ENCODE measurements around the gene ATN1. TPM values are rescaled to one million over a fixed set of nuclear protein-coding genes. Genes with fewer than 3 reads are reported as not detected.

ATN1 gene
- total and polyA plus RNA-seq, 11 donors = 38.4 to 82.9 (median 65.6) TPM

DNA sequence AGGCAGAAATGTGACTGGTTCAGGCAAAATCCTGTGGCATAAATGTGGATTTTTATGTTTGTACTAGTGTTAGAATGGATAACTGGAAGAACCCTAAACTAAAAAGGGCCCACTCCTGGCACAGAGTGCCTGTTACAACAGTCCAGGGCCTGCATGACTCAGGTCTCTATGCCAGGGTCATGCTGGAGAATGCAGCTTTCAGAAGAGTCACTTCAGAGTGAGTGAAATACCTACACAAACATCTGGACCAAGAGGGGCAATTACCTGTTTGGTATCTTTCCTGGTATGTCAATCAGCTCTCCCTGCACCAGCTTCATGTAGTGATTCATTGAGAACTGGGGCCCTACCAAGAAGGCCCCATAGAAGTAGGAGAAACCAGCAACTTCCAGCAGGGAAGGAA lies 53.0 kb downstream of the ATN1 start:
- H3K4me1 ChIP-seq = peaks cover 0 to 17% (median 0%) of the 10 kb centered on the region in 12 donors
- intact Hi-C loops (cut with DNase I) = no loop called here
- DNase-seq = no peak

DNA sequence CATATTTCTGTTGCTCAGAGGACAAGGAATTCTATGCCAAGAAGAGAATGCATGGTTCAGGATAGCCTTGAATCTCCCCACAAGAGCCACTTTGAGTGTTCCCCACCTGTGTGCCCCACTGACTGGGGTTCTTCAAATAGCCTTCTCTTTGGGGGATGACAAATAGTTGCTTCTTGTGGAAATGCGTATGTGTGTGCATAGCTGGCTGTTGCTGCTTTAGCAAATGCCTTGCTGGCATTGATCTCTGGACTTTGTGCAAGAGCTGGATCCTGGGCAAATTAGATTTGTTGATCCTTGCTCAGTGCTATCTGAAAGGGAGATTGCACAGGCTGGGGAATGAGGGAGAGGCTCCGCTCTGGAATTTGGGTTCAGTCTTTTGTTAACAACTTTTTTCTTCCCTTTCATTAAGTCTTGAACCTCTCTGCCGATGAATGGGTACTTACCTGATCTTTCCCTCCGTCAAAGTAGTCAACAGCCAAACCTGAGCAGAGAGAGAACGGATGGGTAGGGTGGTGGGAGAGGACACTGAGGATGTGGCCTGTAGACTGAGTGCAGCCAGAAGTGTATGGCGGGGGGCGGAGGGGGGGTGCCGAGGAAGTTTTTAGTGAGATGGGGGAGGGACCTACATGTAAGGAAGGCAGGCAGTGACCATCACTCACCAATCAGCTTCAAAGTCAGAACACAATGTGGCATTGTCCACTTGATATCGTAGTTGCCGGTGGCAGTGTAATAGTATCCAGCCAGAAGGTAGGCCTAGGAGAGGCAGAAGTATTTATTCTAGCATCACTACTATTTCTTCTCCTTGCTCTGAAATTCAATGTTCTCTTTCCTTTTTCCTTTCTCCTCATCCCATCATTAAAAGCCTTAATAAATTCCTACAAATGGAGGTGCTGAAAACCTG lies 53.6 kb downstream of the ATN1 start:
- Histone ChIP-seq H3K9me3 (no peaks in the 10 kb centered on the region), H3K4me3 (no peak overlapping the region), H3K27ac (no peak overlapping the region), H3K4me1 (peaks cover 0 to 17% (median 0%) of the 10 kb centered on the region in 12 donors), H3K27me3 (no peaks in the 10 kb centered on the region), H3K36me3 (peaks cover 0 to 90% (median 72%) of the 10 kb centered on the region in 9 donors)
- intact Hi-C loops (cut with DNase I) = no loop called here
- ATAC-seq (no peak), DNase-seq (no peak)
- WGBS, 4 donors = 92 to 93% (median 92%) methylated on average over 10 of the region's 10 CpGs
- TF ChIP-seq, protein P1, sequence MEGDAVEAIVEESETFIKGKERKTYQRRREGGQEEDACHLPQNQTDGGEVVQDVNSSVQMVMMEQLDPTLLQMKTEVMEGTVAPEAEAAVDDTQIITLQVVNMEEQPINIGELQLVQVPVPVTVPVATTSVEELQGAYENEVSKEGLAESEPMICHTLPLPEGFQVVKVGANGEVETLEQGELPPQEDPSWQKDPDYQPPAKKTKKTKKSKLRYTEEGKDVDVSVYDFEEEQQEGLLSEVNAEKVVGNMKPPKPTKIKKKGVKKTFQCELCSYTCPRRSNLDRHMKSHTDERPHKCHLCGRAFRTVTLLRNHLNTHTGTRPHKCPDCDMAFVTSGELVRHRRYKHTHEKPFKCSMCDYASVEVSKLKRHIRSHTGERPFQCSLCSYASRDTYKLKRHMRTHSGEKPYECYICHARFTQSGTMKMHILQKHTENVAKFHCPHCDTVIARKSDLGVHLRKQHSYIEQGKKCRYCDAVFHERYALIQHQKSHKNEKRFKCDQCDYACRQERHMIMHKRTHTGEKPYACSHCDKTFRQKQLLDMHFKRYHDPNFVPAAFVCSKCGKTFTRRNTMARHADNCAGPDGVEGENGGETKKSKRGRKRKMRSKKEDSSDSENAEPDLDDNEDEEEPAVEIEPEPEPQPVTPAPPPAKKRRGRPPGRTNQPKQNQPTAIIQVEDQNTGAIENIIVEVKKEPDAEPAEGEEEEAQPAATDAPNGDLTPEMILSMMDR (IDR thresholded peaks at IDR 0.05) = no peak
- no peak for TF ChIP-seq POLR2A (IDR thresholded peaks at IDR 0.05)

More for the DNA sequence above, 53.0 kb downstream of the ATN1 start:
- TF ChIP-seq, protein P1 (IDR thresholded peaks at IDR 0.05) = no peak
- TF ChIP-seq POLR2A (IDR thresholded peaks at IDR 0.05) = no peak
- H3K27me3 ChIP-seq = no peaks in the 10 kb centered on the region
- no peaks in the 10 kb centered on the region for H3K9me3 ChIP-seq
- ATAC-seq = no peak
- peaks cover 0 to 92% (median 74%) of the 10 kb centered on the region in 9 donors for H3K36me3 ChIP-seq
- H3K27ac ChIP-seq = no peak overlapping the region
- no peak overlapping the region for H3K4me3 ChIP-seq

DNA sequence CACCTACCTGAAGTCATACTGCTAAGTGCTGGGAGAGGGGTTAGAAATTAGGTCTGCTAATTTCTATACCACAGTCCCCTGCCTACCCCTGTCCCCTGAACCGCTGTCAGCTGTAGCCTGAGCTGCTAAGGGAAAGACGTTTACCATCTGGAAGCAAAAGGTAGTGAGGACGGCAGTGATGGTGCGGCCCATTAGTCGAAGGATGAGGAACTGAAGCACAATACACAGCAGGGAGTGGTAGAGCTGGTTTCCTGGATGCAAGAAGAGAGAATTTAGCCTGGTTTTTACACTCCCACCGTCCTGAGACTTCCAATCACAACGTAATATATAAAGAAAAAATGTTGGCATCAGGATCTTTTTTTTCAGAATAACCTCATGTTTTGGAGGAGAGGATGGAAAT lies 54.8 kb downstream of the ATN1 start:
- Histone ChIP-seq H3K9me3 (no peaks in the 10 kb centered on the region), H3K27me3 (no peaks in the 10 kb centered on the region), H3K4me1 (peaks cover 0 to 17% (median 0%) of the 10 kb centered on the region in 12 donors), H3K36me3 (peaks cover 0 to 90% (median 65%) of the 10 kb centered on the region in 9 donors), H3K27ac (no peak overlapping the region), H3K4me3 (no peak overlapping the region)
- WGBS, 4 donors = 85 to 89% (median 89%) methylated on average over 7 of the region's 7 CpGs
- DNase-seq (no peak), ATAC-seq (no peak)
- TF ChIP-seq, protein P1 (IDR thresholded peaks at IDR 0.05) = no peak
- no peak for TF ChIP-seq POLR2A (IDR thresholded peaks at IDR 0.05)
- intact Hi-C loops (cut with DNase I) = no loop called here

DNA sequence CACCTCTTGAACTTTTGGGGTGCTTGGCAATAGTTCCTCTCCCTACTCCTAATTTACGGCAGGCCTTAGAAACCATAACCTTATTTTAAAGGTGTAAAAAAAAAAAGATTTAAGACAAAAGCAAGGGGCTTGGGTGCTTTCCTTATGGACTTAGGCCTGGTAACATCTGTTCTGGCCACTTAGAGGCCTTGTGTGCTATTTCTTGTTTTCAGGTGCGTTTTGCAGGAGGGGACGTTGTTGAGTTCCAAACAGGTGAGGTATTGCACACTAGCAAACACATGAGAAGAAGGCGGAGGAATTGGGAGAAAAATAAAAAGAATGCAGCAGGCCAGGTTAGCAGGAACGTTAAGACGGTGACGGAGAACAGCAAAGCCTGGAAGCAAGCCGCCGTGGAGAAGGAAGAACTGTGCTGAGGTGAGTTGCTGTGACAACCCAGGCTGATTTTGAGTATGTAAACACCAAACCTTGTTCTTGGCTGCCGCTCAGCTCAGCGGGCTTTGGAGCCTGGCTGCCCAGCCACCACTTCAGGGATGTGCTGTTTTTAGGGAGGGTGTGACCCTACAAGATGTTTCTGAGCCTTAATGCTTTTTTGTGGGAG lies 60.3 kb downstream of the ATN1 start:
- DNase-seq = no peak
- WGBS, 4 donors = 84 to 95% (median 91%) methylated on average over 11 of the region's 11 CpGs
- ATAC-seq = no peak
- Histone ChIP-seq H3K4me3 (no peak overlapping the region), H3K9me3 (no peaks in the 10 kb centered on the region), H3K27me3 (no peaks in the 10 kb centered on the region), H3K4me1 (peaks cover 0 to 5% (median 0%) of the 10 kb centered on the region in 12 donors), H3K27ac (peak overlapping the region in 1 of 12 donors; percentile 69), H3K36me3 (peaks cover 0 to 67% (median 40%) of the 10 kb centered on the region in 9 donors)
- intact Hi-C loops (cut with DNase I) = no loop called here
- TF ChIP-seq, protein P1 (IDR thresholded peaks at IDR 0.05) = no peak
- no peak for TF ChIP-seq POLR2A (IDR thresholded peaks at IDR 0.05)

Measured in heart left ventricle (tissue), 16 donors.